Measurements from ENCODE around the gene RNF166.
"Not testable (repeated sequence)": the region's sequence is repeated elsewhere in the genome, so short reads cannot be mapped to it uniquely, and the experiment has no call there.

The RNF166 gene

GRCh38 chr16:88684569-88685155 lies 21.5 kb downstream of the RNF166 start:
- Mint-ChIP-seq H3K4me3 (peak overlapping the region; percentile 75), H3K9me3 (no peaks in the 10 kb centered on the region), H3K36me3 (no peaks in the 10 kb centered on the region), H3K27me3 (no peaks in the 10 kb centered on the region), H3K27ac (peak overlapping the region; percentile 74), H3K4me1 (peaks cover 54% of the 10 kb centered on the region)

- Mint-ChIP-seq H3K27ac (peak overlapping the region; percentile 88), H3K9me3 (no peaks in the 10 kb centered on the region), H3K4me1 (peaks cover 39% of the 10 kb centered on the region), H3K27me3 (no peaks in the 10 kb centered on the region), H3K36me3 (no peaks in the 10 kb centered on the region), H3K4me3 (peak overlapping the region; percentile 57)
Observed at GRCh38 chr16:88681709-88682451, 24.3 kb downstream of the RNF166 start.

- Mint-ChIP-seq H3K27ac (peak overlapping the region; percentile 8), H3K27me3 (no peaks in the 10 kb centered on the region), H3K4me3 (peak overlapping the region; percentile 57), H3K4me1 (peaks cover 39% of the 10 kb centered on the region), H3K9me3 (no peaks in the 10 kb centered on the region), H3K36me3 (no peaks in the 10 kb centered on the region)
Observed at GRCh38 chr16:88681084-88681680, 25.0 kb downstream of the RNF166 start.

GRCh38 chr16:88680554-88681083 lies 25.6 kb downstream of the RNF166 start:
- Mint-ChIP-seq H3K4me3 (no peak overlapping the region), H3K4me1 (peaks cover 39% of the 10 kb centered on the region)

GRCh38 chr16:88678224-88678979 lies 27.8 kb downstream of the RNF166 start:
- no peaks in the 10 kb centered on the region for H3K9me3 Mint-ChIP-seq
- no peak overlapping the region for H3K27ac Mint-ChIP-seq
- no peak overlapping the region for H3K4me3 Mint-ChIP-seq
- H3K36me3 Mint-ChIP-seq: no peaks in the 10 kb centered on the region
- peaks cover 21% of the 10 kb centered on the region for H3K4me1 Mint-ChIP-seq
- no peaks in the 10 kb centered on the region for H3K27me3 Mint-ChIP-seq

More at GRCh38 chr16:88680554-88681083, 25.6 kb downstream of the RNF166 start:
- H3K9me3 Mint-ChIP-seq: no peaks in the 10 kb centered on the region
- H3K27me3 Mint-ChIP-seq: no peaks in the 10 kb centered on the region
- H3K27ac Mint-ChIP-seq: peak overlapping the region; percentile 8
- no peaks in the 10 kb centered on the region for H3K36me3 Mint-ChIP-seq

GRCh38 chr16:88677721-88678120 lies 28.5 kb downstream of the RNF166 start:
- Mint-ChIP-seq H3K9me3 (no peaks in the 10 kb centered on the region), H3K4me3 (no peak overlapping the region), H3K36me3 (no peaks in the 10 kb centered on the region), H3K27me3 (no peaks in the 10 kb centered on the region), H3K27ac (no peak overlapping the region), H3K4me1 (peaks cover 21% of the 10 kb centered on the region)

- no peak overlapping the region for H3K27ac Mint-ChIP-seq
- no peaks in the 10 kb centered on the region for H3K36me3 Mint-ChIP-seq
- no peaks in the 10 kb centered on the region for H3K27me3 Mint-ChIP-seq
- H3K4me3 Mint-ChIP-seq: no peak overlapping the region
- H3K9me3 Mint-ChIP-seq: no peaks in the 10 kb centered on the region
- H3K4me1 Mint-ChIP-seq: peaks cover 11% of the 10 kb centered on the region
Observed at GRCh38 chr16:88676502-88677242, 29.5 kb downstream of the RNF166 start.

- H3K36me3 Mint-ChIP-seq: no peaks in the 10 kb centered on the region
- H3K27ac Mint-ChIP-seq: no peak overlapping the region
- no peaks in the 10 kb centered on the region for H3K27me3 Mint-ChIP-seq
- no peaks in the 10 kb centered on the region for H3K9me3 Mint-ChIP-seq
- H3K4me1 Mint-ChIP-seq: no peaks in the 10 kb centered on the region
- H3K4me3 Mint-ChIP-seq: no peak overlapping the region
Observed at GRCh38 chr16:88673716-88674379, 32.4 kb downstream of the RNF166 start.

- Mint-ChIP-seq H3K4me1 (no peaks in the 10 kb centered on the region), H3K27ac (no peak overlapping the region), H3K36me3 (peaks cover 2% of the 10 kb centered on the region), H3K4me3 (no peak overlapping the region), H3K27me3 (no peaks in the 10 kb centered on the region), H3K9me3 (no peaks in the 10 kb centered on the region)
Observed at GRCh38 chr16:88672776-88673175, 33.4 kb downstream of the RNF166 start.

GRCh38 chr16:88671806-88672205 lies 34.4 kb downstream of the RNF166 start:
- H3K4me3 Mint-ChIP-seq: no peak overlapping the region
- H3K27me3 Mint-ChIP-seq: no peaks in the 10 kb centered on the region
- H3K4me1 Mint-ChIP-seq: no peaks in the 10 kb centered on the region
- no peak overlapping the region for H3K27ac Mint-ChIP-seq
- peaks cover 2% of the 10 kb centered on the region for H3K36me3 Mint-ChIP-seq
- no peaks in the 10 kb centered on the region for H3K9me3 Mint-ChIP-seq

GRCh38 chr16:88669980-88670379 lies 36.2 kb downstream of the RNF166 start:
- Mint-ChIP-seq H3K4me3 (no peak overlapping the region), H3K4me1 (no peaks in the 10 kb centered on the region), H3K27me3 (no peaks in the 10 kb centered on the region), H3K36me3 (peaks cover 2% of the 10 kb centered on the region), H3K9me3 (no peaks in the 10 kb centered on the region), H3K27ac (no peak overlapping the region)

GRCh38 chr16:88669493-88669892 lies 36.7 kb downstream of the RNF166 start:
- H3K27ac Mint-ChIP-seq, H3K9me3 Mint-ChIP-seq, H3K4me3 Mint-ChIP-seq, H3K27me3 Mint-ChIP-seq, H3K4me1 Mint-ChIP-seq, H3K36me3 Mint-ChIP-seq: not testable (repeated sequence)

GRCh38 chr16:88667461-88667860 lies 38.7 kb downstream of the RNF166 start:
- Mint-ChIP-seq H3K27me3 (no peaks in the 10 kb centered on the region), H3K4me1 (peaks cover 4% of the 10 kb centered on the region), H3K27ac (no peak overlapping the region), H3K9me3 (no peaks in the 10 kb centered on the region), H3K36me3 (peaks cover 2% of the 10 kb centered on the region), H3K4me3 (no peak overlapping the region)

GRCh38 chr16:88665570-88665969 lies 40.6 kb downstream of the RNF166 start:
- Mint-ChIP-seq H3K36me3 (peaks cover 2% of the 10 kb centered on the region), H3K4me1 (peaks cover 16% of the 10 kb centered on the region), H3K4me3 (no peak overlapping the region), H3K27me3 (no peaks in the 10 kb centered on the region), H3K9me3 (no peaks in the 10 kb centered on the region), H3K27ac (no peak overlapping the region)

Data from activated naive CD4-positive, alpha-beta T cell treated with anti-CD3 and anti-CD28 coated beads, Interleukin-2, amount 50 U/mL, for 24 hours (primary cell).